GM21528 (cell line): ENCODE measurements around the gene NUP188.
"Not testable (repeated sequence)": the region's sequence is repeated elsewhere in the genome, so short reads cannot be mapped to it uniquely, and the experiment has no call there.

Source experiments
- ATAC-seq: cut with Tn5 transposase; IDR thresholded peaks from one replicate; pipeline ENCODE4 v1.9.1; 2021; ENCODE audit warnings: mild to moderate bottlenecking, moderate library complexity; ENCODE audit not compliant: unreplicated experiment, low FRiP score

NUP188 gene

GRCh38 chr9:128943832-128944620 lies 3.5 kb upstream of the NUP188 start:
- ATAC-seq: no peak

DNA sequence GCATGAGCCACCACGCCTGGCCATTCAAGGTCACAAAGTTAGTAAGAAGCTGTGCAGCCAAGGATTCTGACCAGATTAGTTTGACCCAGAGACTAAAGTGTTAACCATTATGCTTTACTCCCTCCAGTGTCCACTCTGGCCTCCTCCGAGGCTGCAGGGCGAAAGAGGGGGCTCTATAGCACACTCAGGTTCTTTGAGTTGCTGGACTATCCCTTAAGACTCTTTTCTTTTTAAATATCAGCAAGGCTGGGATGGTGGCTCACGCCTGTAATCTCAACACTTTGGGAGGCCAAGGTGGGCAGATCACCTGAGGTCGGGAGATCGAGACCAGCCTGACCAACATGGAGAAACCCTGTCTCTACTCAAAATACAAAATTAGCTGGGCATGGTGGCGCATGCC lies 2.5 kb upstream of the NUP188 start:
- ATAC-seq: not testable (repeated sequence)

DNA sequence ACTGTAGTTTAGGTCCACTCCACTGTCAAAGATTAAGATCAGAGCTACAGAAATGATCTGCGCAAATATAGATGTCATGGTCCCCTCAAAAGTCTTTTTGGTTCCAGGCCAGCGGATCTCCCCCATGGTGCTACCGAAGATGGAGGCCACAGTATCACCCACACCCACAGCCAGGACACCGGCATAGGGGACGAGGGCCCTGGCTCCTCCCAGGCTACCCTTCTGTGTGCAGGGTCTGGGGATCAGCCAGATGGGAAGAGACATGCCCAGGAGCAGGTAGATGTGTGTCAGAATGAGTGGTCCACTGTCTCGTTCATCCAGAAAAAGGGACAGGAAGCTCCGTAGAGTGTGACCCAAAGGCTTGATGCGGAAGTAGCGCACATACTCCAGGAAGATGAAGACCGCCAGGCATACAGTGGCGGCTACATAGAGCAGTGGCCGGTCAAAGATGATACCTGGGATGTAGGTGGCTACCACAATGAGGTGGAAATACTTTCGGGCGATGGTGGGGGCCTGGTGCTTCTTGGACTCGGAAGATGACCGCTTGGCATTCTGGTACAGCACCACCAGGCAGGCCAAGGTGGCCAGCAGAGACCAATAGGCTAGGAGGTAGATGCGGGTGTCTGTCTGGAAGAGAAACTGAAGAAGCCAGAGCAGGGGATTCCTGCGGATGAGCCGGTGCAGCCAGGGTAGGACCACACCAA lies 1.5 kb upstream of the NUP188 start:
- ATAC-seq: no peak

DNA sequence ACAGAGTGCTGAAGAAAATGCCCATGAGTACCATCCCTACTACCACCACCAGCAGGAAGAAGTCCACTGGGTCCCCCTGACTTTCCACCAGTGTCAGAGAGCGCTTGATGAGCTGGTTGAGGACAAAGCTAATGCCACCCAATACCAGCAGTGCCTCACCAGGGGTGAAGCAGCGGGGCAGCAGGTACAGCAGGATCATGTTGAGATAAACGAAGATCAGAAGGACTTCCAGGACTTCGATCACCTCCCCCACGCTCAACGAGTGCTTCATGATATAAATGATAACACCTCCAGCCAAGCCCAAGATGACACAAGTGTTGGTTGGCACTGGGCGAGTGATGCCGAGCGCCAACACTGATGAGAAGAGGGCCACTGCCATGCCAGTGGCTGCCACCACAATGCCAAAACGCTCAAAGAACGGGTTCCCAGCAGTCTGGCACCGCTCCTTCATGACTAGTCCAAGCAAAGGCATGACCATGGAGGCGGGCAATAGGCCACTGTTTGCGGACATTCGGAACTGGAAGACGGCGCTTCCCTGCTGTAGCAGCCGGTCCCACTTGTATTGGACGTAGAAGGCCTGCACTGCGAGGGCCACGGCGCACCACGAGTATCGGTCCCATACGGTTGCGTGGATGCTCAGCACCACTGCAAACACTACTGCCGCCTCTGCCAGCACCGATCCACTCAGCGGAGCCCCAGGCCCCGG lies 775 bp upstream of the NUP188 start:
- peak; percentile 34 for ATAC-seq

- no peak for ATAC-seq
Observed at GRCh38 chr9:128947277-128947526, 297 bp upstream of the NUP188 start.

DNA sequence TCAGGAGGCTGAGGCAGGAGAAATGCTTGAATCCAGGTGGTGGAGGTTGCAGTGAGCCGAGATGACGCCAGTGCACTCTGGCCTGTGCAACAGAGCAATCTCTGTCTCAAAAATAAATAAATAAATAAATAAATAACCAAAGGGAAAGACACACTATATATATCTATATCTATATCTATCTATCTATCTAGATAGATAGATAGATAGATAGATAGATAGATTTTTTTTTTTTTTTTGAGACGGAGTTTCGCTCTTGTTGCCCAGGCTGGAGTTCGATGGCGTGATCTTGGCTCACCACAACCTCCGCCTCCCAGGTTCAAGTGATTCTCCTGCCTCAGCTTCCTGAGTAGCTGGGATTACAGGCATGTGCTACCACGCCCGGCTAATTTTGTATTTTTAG lies 13.9 kb downstream of the NUP188 start:
- not testable (repeated sequence) for ATAC-seq

DNA sequence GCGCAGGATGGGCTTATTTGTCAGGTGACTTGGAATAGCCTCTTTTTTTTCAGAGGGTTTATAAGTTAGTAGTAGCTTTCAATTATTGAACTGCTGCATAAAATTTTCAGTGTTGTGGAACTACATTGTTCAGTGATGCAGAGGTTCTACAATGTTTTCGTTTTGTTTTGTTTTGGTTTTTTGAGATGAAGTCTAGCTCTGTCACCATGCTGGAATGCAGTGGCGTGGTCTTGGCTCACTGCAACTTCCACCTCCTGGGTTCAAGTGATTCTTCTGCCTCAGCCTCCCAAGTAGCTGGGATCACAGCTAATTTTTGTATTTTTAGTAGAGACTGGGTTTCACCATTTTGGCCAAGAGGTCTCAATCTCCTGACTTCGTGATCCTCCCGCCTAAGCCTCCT lies 22.0 kb downstream of the NUP188 start:
- ATAC-seq: no peak

DNA sequence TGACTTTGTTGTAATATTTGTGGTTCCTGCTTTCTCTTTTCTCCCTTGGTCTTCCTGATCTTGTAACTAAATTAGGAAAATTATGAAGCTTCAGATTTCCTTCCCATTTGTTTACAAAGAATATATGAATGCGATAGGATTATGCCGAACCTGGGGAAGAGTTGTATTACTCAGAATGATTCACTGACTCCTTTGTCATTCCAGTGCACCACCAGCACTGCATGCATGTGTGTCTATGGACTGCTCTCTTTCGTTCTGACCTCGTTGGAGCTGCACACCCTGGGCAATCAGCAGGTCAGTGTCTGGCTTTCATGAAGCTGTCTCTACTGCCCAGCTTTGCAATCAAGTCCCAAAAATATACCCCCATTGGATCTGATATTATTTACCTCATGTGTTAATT lies 25.5 kb downstream of the NUP188 start:
- ATAC-seq: no peak

DNA sequence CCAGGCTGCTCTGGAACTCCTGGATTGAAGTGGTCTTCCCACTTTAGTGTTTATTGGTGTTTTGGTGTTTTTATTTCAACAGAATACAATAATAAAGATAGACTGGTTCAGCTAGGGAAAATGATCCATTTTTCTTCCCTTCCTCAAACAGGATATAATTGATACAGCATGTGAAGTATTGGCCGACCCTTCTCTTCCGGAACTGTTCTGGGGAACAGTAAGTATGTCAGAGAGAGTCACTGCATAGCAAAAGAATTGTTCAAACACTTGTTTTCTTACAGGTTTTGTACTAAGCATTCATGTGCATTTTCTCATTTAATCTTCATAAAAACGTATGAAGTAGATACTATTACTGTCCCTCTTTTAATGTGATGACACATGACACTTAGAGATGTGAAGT lies 31.6 kb downstream of the NUP188 start:
- ATAC-seq: no peak

DNA sequence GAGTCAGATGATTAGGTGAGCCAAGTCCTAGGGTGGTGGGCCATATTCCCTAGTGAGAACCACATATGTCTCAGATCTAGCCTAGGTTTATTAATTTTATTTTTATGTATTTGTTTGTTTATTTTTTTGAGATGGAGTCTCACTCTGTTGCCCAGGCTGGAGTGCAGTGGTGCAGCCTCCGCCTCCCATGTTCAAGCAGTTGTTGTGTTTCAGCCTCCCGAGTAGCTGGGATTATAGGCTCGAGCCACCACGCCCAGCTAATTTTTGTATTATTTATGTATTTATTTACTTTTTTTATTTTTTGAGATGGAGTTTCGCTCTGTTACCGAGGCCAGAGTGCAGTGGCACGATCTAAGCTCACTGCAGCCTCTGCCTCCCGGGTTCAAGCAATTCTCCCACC lies 36.0 kb downstream of the NUP188 start:
- ATAC-seq: no peak

- no peak for ATAC-seq
Observed at GRCh38 chr9:128986671-128987070, 39.2 kb downstream of the NUP188 start.

- ATAC-seq: no peak
Observed at GRCh38 chr9:128987805-128988204, 40.3 kb downstream of the NUP188 start.

- ATAC-seq: no peak
Observed at GRCh38 chr9:128992995-128993394, 45.5 kb downstream of the NUP188 start.

GRCh38 chr9:128995791-128996190 lies 48.3 kb downstream of the NUP188 start:
- no peak for ATAC-seq

DNA sequence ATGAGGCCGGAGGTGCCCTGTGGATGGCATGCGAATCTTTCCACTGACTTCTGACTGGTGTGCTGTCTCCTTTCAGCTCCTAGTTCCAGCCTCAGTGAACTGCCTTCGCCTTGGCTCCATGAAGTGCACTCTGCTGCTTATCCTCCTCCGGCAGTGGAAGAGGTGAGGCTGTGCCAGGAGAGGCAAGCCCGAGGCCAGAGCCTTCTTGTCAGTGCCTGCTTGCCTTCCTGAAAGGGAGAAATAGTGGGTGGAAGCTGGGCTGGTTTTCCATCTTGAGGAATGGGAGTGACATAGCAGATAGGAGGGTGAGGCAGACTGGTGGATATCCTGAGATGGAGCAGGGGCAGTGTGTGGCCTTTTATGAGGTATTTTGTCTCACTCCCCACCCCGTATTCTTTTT lies 51.0 kb downstream of the NUP188 start:
- ATAC-seq: no peak

DNA sequence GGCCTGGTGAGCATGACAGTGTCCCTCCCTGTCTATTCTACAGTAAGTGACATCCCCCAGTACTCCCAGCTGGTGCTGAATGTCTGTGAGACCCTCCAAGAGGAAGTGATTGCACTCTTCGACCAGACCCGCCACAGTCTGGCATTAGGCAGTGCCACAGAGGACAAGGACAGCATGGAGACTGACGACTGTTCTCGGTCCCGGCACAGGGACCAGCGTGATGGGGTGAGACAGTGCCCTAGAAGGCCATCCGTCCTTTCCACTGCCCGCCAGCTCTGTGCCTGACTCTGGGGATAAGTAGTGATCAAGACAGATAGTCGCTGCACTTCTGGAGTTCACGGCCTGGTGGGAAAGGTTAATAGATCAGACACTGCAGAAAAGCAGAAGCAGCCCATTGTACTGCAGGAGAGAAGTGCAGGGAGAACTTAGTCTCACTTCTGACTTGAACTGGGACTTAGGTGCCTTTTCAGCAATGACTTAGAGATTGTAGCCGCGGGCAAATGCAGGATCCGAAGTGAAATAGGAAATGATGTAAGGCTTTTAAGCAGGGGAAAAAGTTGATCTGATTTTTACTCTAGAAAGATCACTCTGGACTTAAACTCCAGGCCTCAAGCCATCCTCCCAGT lies 52.2 kb downstream of the NUP188 start:
- ATAC-seq: no peak

DNA sequence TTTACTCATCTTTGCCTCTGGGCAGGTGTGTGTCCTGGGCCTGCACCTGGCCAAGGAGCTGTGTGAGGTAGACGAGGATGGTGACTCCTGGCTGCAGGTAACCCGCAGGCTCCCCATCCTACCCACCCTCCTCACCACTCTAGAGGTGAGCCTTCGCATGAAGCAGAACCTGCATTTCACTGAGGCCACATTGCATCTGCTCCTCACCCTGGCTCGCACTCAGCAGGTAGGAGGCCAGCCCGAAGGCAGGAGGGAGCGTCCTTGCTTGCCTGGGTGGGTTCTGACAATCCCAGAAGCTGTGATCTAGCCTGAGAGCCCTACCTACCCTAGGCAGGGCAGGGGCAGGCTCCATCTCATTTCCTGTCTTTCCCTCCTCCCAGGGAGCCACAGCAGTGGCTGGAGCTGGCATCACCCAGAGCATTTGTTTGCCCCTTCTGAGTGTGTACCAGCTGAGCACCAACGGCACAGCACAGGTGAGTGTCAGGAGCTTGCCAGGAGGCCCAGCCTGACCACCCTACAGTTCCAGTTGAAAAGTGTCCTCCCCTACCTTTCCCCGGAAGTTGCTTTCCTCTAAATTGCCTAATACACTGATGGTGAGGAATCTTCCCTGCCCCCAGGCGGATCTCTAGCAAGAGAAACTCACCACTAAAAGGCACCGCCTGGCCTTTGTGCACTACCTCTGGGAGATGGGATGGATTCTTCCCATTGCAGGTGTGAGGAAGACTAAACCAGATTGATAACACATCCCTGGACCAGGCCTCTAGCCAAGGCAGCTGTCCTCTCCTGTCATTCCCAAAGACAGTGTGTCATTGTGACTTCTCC lies 54.2 kb downstream of the NUP188 start:
- no peak for ATAC-seq

DNA sequence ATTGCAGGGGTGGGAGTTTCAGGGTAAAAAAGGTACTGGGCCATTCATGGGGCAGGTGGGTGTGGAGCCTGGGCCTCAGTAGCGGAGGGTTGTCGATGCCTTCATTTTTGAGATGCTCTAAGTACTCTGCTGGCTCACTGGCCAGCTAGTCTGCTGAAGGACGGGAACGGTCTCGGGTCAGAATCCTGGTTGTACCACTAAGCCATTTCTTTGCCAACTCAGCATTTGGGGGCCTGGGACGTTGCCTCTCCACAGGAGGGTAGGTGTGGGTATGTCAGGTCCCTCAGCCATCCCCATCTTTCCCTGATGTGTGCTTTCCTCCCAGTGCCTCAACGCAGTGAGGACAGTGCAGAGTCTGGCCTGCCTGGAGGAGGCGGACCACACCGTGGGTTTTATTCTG lies 55.5 kb downstream of the NUP188 start:
- ATAC-seq: no peak

DNA sequence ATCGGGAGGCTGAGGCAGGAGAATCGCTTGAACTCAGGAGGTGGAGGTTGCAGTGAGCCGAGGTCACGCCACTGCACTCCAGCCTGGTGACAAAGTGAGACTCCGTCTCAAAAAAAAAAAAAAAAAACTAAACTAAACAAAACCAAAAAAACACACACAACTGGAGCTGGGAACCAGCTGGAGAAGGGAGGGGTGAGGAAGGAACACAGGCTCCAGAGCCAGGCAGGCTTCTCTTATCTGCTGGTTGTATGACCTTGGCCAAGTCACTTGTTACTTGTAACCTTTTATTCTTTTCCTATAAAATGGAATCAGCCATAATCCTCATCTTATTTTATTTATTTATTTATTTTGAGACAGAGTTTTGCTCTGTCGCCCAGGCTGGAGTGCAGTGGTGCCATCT lies 56.7 kb downstream of the NUP188 start:
- ATAC-seq: not testable (repeated sequence)

- ATAC-seq: no peak
Observed at GRCh38 chr9:129005336-129005997, 58.0 kb downstream of the NUP188 start.
